Stimulated activated CD8-positive, alpha-beta memory T cell treated with anti-CD3 and anti-CD28 coated beads, Interleukin-15, amount 100 ng/mL, for 1 hour (primary cell): ENCODE results near the gene TMEM14C.
"Not testable (repeated sequence)": the region's sequence is repeated elsewhere in the genome, so short reads cannot be mapped to it uniquely, and the experiment has no call there.

ENCODE experiments used
- DNase-seq: peaks from one replicate; pipeline ENCODE4 v3.0.0-alpha.2; 2020; ENCODE audit warnings: low read depth

Gene TMEM14C

DNA sequence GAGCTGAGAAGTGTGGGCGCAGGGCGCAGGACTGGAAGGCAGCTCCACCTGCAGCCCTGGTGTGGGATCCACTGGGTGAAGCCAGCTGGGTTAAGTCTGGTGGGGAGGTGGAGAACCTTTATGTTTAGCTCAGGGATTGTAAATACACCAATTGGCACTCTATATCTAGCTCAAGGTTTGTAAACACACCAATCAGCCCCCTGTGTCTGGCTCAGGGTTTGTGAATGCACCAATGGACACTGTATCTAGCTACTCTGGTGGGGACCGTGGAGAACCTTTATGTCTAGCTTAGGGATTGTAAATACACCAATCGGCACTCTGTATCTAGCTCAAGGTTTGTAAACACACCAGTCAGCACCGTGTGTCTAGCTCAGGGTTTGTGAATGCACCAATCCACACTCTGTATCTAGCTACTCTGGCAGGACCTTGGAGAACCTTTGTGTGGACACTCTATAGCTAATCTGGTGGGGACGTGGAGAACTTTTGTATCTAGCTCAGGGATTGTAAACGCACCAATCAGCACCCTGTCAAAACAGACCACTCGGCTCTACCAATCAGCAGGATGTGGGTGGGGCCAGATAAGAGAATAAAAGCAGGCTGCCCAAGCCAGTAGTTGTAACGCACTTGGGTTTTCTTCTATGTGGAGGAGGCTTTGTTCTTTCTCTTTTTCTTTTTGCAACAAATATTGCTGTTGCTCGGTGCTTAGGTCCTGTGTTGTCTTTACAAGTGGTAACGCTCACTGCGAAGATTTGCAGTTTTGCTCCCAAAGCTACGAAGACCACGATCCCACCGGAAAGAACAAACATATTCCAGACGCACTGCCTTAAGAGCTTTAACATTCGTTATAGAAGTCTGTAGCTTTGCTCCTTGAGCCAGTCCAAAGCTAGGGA is 1.7 kb upstream of the TMEM14C start:
- not testable (repeated sequence) for DNase-seq

DNA sequence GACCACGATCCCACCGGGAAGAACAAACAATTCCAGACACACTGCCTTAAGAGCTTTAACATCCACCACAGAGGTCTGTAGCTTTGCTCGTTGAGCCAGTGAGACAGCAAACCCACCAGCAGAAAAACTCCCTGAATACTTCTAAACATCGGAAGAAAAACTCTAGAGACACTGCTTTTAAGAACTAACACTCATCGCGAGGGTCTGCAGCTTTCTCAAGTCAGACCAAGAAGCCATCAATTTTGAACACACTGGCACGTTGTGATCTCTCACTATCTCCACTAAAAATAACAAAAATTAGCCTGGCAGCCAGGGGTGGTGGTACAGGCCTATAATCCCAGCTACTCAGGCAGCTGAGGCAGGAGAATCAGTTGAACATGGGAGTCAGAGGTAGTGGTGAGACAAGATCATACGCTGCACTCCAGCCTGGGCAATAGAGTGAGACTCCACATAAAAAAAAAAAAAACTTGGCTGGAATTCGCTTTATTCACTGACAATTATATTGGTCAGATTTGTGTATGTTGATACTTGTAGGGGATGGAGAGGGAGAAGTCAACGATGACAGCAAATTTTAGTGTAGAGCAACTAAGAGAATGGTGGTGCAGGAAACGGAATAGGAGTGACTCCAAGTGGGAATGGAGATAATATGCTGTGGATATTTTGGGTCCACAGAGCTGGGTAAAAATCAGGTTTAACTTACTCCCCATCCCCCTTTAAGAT is 860 bp upstream of the TMEM14C start:
- DNase-seq, result no peak

DNA sequence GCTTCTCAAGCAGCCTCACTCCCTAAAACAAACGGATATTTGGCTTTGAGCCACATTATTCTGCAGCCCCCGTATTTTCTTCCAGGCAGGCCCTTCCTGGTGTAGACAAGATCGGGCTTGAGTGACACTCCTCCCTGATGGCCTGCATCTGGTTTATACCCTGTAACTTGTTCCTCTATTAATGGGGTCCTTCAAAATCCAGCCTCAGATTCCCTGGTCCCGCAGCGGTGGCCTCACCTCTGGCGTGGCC is 375 bp upstream of the TMEM14C start:
- DNase-seq, result no peak

DNA sequence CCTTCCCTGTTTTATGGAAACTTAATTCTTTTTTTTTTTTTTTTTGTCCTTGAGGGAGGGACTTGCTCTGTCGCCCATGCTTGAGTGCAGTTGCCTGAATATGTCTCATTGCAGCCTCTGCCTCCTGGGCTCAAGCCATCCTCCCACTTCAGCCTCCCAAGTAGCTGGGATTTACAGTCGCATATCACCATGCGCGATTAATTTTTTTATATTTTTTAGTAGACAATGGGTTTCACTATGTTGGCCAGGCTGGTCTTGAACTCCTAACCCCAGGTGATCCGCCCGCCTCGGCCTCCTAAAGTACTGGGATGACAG is 654 bp downstream of the TMEM14C start:
- no peak for DNase-seq

DNA sequence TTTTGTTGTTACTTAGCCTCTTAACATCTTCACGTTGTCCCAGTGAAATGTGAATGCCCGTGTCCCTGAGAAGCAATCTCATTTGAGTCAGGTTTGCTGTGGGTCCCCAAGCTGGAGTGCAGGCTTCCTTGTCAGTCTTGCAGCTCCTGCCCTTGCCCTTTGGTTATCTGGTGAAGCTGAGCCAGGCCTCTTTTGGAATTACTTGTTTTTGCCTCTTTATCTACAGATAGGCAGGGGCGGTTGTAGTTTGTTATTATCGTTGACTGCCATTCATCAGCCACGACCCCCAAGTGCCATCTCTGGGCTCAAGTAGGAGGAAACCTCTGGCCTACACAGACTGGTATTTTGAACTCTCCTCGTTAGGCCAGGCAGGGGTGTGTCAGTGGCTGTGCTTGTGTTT is 2.2 kb downstream of the TMEM14C start:
- no peak for DNase-seq

DNA sequence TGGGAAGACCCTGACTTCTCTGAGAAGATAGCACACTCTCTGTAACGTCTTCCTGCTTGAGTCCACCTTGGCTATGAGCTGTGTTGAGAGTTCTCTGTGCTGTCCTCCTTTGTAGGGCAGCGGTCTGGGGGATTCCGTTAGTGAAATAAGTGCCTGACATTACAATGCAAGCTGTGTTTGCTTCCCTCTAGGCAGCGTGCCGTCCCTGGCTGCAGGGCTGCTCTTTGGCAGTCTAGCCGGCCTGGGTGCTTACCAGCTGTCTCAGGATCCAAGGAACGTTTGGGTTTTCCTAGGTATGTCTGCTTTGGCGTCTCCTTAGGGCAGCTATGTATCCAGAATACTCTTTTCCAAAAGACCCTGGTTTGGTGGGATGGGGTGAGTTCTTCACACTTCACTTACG is 2.8 kb downstream of the TMEM14C start:
- DNase-seq, result no peak

DNA sequence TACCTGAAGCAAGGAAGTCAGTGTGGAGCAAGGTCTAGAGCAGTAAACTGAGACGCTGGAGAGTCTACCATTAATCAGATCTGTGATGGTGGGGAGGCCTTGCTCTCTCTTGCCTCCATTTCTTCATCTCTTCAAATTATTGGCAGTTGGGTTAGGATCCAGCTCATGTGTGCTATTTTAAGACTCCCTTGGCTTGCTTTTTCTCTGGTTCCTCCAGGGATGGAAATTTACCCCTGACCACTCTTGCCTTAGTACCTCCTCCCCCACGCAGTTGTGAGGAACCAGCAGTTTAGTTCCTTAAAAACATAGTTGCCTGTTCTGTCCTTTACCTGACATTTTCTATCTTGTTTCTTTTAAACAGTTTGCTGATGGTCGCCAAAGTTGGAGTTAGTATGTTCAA is 7.4 kb downstream of the TMEM14C start:
- DNase-seq, result no peak

DNA sequence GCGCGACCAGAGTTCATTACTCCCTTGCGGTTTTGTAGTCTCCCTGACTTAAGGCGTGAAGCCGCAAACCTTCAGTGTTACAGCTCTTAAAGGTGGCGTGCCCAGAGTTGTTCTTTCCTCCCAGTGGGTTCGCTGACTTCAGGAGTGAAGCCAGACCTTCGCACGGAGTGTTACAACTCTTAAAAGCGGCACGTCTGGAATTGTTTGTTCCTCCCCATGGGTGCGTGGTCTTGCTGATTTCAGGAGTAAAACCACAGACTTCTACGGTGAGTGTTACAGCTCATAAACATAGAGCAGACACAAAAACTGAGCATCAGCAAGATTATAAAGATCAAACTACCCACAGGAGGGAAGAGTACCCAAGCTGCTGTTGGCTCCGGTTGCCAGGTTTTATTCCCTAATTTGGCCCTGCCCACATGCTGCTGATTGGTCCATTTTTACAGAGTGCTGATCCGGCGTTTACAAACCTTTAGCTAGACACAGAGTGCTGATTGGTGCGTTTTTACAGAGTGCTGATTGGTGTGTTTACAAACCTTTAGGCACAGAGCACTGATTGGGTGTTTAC is 10.4 kb downstream of the TMEM14C start:
- DNase-seq, result no peak

DNA sequence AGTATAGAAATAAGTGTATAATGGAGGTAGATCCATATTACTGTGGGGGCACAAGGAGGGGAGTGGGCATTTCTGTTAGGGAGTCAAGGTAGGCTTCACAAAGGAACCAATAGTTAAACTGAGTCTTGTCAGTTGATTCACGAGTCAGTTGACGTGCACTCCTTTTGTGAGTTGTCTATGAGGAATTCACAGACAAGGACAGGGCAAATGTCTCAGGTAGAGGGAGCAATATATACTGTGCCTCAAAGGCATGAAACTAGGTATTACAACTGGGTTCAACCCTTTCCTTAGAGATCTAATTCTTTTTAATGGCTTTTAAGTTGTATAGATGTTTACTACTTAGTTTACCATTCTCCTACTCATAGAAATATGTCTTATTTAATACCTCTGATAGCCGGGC is 11.0 kb downstream of the TMEM14C start:
- DNase-seq, result no peak

DNA sequence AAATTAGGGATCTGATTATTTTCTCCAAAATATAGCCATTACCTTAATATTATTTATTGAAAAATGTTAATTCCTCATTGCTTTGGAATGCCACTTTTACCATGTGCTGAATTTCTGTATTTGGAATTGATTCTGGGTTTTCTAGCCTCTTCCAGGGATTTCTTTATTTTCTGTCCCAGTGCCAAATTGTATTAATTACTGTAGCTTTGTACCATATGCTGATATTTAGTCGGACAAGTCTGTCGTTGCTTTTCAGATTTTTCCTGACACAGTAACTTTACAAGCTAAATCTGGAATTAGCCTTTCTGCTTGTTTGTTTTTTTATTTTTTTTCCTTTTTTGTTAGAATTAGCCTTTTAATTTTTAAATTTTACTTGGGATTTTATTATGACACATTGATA is 13.9 kb downstream of the TMEM14C start:
- no peak for DNase-seq

DNA sequence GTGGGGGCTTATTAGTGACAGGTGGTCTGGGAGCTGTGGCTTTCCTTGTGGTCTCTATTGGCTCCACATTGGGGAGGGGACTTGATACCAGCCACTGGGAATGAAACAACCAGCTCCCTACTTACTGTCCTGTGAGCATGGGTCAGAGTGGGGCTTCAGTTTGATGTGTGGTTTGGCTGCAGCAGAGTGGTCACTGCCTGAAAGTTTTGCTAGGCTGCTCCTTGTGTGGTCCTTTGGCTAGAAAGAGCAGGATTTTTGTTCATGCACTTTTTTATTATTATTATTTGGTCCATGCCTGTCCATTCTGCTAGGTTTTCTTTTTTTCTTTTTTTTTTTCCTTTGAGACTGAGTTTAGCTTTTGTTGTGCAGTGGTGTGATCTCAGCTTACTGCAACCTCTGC is 17.2 kb downstream of the TMEM14C start:
- DNase-seq, result no peak

DNA sequence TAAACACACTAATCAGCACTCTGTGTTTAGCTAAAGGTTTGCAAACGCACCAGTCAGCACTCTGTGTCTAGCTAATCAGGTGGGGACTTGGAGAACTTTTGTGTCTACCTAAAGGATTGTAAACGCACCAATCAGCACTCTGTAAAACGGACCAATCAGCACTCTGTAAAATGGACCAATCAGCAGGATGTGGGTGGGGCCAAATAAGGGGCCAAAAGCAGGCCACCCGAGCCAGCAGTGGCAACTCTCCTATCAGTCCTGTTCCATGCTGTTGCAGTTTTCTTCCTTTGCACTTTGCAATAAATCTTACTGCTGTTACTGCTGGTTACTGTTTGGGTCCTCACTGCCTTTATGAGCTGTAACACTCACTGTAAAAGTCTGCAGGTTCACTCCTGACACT is 18.8 kb downstream of the TMEM14C start:
- not testable (repeated sequence) for DNase-seq

DNA sequence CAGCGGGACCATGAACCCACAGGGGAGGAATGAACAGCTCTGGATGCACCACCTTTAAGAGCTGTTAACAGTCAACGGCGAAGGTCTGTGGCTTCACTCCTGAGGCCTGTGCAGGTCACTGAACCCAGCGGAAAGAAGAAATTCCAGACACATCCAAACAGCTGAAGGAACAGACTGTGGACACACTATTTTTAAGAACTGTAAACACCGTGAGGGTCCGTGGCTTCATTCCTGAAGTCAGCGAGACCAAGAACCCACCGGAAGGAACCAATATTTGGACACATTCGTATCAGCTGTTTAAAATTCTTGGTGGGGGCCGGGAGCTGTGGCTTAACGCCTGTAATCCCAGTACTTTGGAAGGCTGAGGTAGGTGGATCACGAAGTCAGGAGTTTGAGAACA is 19.4 kb downstream of the TMEM14C start:
- DNase-seq, result no peak

DNA sequence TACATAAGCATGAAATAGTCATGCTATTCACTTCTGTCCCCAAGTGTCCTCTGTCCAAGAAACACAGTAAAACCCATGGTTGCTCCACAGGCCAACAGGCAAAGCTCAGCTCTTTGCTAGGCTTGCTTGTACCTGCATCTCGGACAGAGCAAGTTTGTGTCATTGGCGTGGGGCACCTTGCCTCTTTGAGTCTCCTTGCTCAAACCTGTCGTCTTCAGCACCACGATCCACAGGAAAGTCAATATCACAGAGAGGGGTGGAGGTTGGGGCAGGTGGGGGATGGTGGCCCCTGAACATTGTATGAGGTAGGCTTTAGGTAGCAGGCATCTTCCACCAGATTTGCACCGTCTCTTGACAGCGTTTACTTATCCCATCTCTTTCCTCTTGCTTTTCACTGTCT is 20.6 kb downstream of the TMEM14C start:
- no peak for DNase-seq

DNA sequence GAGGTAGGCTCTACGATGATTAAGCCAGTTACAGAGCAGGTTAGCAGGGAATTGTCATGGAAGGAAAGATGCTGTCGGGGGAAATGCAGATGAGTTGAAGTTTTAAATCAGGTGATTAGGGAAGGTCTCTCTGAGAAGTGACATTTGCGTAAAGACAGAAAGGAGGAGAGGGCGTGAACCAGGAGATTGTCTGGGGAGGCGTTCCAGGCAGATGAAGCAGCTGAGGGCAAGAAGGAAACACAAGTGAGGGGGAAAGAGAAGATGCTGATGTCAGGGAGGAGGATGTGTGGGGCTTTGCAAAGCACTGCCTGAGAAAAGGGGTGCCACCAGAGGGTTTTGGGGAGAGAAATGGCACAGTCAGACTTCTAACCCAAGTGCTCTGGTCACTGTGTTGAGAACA is 22.2 kb downstream of the TMEM14C start:
- no peak for DNase-seq

DNA sequence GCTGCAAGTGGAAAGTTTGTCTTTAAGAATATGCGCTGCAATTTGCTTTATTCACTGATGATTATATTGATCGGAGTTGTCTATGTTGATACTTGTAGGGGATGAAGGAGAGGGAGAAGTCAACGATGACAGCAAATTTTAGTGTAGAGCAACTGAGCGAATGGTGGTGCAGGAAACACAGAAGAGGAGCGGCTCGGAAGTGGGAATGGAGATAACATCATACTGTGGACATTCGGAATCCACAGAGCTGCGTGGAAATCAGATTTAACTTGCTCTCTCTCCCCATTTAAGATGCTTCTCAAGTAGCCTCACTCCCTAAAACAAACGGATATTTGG is 24.0 kb downstream of the TMEM14C start:
- DNase-seq, result no peak

DNA sequence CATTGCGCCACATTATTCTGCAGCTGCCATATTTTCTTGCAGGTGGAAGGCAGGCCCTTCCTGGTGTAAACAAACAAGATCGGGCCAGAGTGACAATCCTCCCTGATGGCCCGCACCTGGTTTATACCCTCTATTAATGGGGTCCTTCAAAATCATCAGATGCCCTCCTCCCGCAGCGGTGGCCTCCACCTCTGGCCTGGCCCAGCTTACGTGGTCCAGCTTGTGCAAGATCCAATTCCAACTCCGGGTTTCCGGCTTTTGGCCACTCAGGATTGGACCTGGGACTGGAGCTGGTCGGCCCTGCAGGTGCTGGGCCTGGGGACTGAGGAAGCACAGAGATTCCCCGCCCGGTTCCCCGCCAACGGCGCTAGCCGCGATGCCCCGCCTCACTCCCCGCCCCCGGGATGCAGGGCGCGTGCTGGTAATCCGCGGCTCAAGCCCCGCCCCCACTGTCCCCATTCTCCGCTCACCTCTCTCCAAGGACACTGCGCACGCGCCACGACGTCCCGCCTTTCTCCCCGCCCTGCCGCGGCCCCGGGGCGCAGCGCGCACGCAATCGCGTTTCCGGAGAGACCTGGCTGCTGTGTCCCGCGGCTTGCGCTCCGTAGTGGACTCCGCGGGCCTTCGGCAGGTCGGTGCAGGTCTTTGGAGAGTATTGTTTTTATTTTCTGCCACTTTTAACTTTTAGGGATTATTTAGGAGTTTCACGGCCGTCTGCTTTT is 24.5 kb downstream of the TMEM14C start, which contains the start of gene TMEM14B:
Gene TMEM14B, plus strand, starts transcription at position 555 of the 722 bp plus-strand sequence. CDS start 1,441 bp downstream, outside the sequence.
- peak; percentile 99 for DNase-seq

DNA sequence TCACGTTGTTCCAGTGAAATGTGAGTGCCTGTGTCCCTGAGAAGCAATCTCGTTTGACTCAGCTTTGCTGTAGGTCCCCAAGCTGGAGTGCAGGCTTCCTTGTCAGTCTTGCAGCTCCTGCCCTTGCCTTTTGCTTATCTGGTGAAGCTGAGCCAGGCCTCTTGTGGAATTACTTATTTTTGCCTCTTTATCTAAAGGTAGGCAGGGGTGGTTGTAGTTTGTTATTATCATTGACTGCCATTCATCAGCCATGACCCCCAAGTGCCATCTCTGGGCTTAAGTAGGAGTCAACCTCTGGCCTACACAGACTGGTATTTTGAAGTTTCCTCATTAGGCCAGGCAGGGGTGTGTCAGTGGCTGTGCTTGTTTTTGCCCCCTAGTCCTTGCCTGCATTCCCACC is 26.9 kb downstream of the TMEM14C start:
- DNase-seq, result no peak

DNA sequence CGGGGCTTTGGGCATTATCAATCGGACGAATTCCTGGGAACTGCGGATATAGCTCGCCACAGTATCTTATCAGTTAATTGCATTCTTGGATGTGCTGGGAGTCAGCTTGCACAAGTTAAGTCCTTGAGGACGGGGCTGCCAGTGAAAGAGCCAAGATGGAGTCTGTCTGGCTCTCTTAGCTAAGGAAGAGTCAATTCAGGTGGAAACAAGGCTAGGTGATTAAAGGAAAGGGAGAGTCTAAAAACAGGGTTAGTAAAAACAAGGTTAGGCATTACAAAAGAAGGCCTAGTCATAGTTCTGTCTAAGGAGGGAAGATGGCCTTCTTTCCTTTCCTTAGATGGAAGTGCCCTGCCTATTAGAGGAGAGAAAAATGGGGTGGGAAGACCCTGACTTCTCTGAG is 27.7 kb downstream of the TMEM14C start:
- not testable (repeated sequence) for DNase-seq

DNA sequence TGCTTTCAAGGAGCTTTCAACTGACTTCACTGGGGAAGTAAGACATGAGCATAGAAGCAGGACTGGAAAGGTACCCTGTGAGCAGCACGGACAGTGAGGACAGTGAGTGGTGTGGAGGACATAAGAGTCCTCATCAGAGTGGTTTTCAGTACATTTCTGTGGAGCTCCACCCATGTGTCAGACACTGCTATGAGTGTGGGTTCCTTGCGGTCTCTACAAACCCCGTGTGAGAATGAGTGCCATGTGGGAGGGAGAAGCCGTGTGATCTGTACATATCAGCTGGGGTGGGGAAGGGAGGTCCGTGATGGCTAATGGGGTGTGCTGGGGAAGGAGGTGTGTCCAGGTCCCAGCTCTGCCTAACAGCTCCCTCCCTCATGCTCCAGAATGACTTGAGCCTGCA is 28.9 kb downstream of the TMEM14C start:
- DNase-seq, result not testable (repeated sequence)

DNA sequence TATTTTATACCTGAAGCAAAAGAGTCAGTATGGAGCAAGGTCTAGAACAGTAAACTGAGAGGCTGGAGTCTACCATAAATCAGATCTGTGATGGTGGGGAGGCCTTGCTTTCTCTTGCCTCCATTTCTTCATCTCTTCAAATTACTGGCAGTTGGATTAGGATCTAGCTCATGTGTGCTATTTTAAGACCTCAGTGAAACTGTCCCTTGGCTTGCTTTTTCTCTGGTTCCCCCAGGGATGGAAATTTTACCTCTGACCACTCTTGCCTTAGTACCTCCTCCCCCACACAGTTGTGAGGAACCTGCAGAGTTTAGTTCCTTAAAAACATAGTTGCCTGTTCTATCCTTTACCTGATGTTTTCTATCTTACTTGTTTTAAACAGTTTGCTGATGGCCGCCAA is 33.2 kb downstream of the TMEM14C start:
- no peak for DNase-seq

DNA sequence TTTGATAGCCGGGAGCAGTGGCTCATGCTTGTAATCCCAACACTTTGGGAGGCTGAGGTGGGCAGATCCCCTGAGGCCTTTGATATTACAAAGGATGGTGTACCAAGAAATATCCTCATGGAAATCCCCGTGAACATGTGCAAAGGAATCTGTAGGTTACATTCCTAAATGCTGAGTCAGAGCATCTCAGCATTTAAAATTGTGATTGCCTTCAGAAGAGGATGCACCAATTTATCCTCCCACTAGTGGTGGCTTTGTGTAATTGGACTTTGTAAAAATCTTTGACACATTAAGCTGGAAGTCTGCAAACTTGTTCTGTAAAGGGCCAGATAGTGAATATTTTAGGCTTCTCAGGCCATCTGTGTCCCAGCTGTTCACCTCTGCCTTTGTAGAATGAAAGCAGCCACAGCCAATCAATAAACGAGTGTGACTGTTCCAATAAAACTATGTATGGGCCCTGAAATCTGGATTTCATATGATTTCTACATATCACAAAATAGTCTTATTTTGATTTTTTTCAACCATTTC is 36.5 kb downstream of the TMEM14C start:
- DNase-seq, result no peak

DNA sequence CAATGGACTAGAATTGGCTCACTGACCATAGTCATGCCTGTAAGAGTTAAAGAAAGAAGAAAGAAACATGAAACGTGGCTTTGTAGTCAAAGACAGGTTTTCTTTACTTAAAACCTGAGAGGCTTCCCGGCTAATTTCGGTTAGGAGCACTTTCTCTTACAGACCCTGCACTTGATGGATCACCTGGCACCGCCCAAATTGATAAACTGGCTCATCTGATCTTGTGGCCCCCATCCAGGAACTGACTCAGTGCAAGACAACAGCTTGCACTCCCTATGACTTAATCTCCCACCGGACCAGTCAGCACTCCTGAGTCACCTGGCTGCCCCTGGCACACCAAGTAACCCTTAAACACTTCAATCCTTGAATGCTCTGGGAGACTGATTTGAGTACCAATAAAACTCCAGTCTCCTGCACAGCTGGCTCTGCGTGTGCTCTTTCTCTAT is 37.0 kb downstream of the TMEM14C start:
- no peak for DNase-seq
